Endothelial cell of umbilical vein (primary cell): Measurements from ENCODE around the gene SLC4A11. TPM values are rescaled to one million over a fixed set of nuclear protein-coding genes. Genes with fewer than 3 reads are reported as not detected.

Experiments used
- BruUV-seq: library from RNA; stranded (reverse); fragments of 400-500 nt; replicated peaks from 2 replicates; lab custom pipeline; 2021; lab: Mats Ljungman, UMichigan
- CTCF ChIA-PET: fragments of 300-600, 350-600 bp; sonication (Branson Sonifier 250); formaldehyde crosslinking; loops from one replicate; lab custom pipeline; 2021; ENCODE audit warnings: antibody characterized with exemption, inconsistent platforms; lab: Charles Lee
- POLR2A ChIA-PET: fragments of 300-600, 350-600 bp; sonication (Branson Sonifier 250); formaldehyde crosslinking; loops from one replicate; lab custom pipeline; 2021; ENCODE audit warnings: antibody characterized with exemption, inconsistent platforms; lab: Charles Lee
- DNase-seq: peaks from one replicate; pipeline ENCODE4 v3.0.0-alpha.2; 2011; ENCODE audit warnings: low read depth, low spot score
- FAIRE-seq: peaks from 2 replicates; lab custom pipeline; 2011; peaks lifted over from hg19 to GRCh38; lab: Jason Lieb, UNC
- H2AFZ ChIP-seq: 2 replicates; pipeline ENCODE4 v1.6.0; 2012; ENCODE audit warnings: low read depth, low read length, control low read depth, inconsistent platforms
- H3K27ac ChIP-seq: 2 replicates; pipeline ENCODE4 v1.5.1; 2011; ENCODE audit warnings: low read depth, mild to moderate bottlenecking, control low read depth, low read length, moderate library complexity; ENCODE audit not compliant: insufficient read depth
- H3K27me3 ChIP-seq, 2 experiments: 2 replicates each; pipeline versions ENCODE4 v1.6.0 to v1.6.1; 2011; ENCODE audit warnings: low read length in 2 of 2, mixed read lengths in 1 of 2; ENCODE audit not compliant: control insufficient read depth in 2 of 2, insufficient read depth in 2 of 2
- H3K36me3 ChIP-seq, 2 experiments: 2 replicates in 1 of 2; 3 replicates in 1 of 2; pipeline ENCODE4 v1.5.1; 2011; ENCODE audit warnings: low read length in 2 of 2, mild to moderate bottlenecking in 1 of 2, moderate library complexity in 1 of 2; ENCODE audit not compliant: control insufficient read depth in 2 of 2, insufficient read depth in 2 of 2; ENCODE audit errors: extremely low read depth in 1 of 2
- H3K4me1 ChIP-seq: 3 replicates; pipeline ENCODE4 v1.5.1; 2011; ENCODE audit warnings: mild to moderate bottlenecking, low read length; ENCODE audit not compliant: control insufficient read depth, insufficient read depth; ENCODE audit errors: extremely low read depth
- H3K4me2 ChIP-seq: 2 replicates; pipeline ENCODE4 v1.6.1; 2011; ENCODE audit warnings: low read length, control low read depth, mixed read lengths; ENCODE audit not compliant: insufficient read depth
- H3K4me3 ChIP-seq, 3 experiments: fragments of 200-600 bp in 1 of 3; sonication (generic), shearing (Covaris generic) in 1 of 3; replicated peaks in 1 of 3; 2 replicates each; pipeline ENCODE4 v1.5.1; 2011 to 2016; ENCODE audit warnings: control low read depth in 3 of 3, low read length in 3 of 3, mild to moderate bottlenecking in 2 of 3, inconsistent platforms in 1 of 3, low read depth in 1 of 3, moderate library complexity in 1 of 3; ENCODE audit not compliant: insufficient read depth in 1 of 3
- H3K79me2 ChIP-seq: 2 replicates; pipeline ENCODE4 v1.6.0; 2012; ENCODE audit warnings: low read length, inconsistent platforms; ENCODE audit not compliant: control insufficient read depth, insufficient read depth
- H3K9ac ChIP-seq: replicated peaks from 2 replicates; pipeline ENCODE3; 2011; ENCODE audit warnings: low read length, control low read depth; ENCODE audit not compliant: insufficient read depth; ENCODE audit errors: extremely low read depth
- H3K9me1 ChIP-seq: replicated peaks from 3 replicates; pipeline ENCODE4 v1.6.0; 2011; ENCODE audit warnings: mild to moderate bottlenecking, low read length; ENCODE audit not compliant: control insufficient read depth, insufficient read depth; ENCODE audit errors: extremely low read depth
- H3K9me3 ChIP-seq: replicated peaks from 2 replicates; pipeline ENCODE4 v1.5.1; 2012; ENCODE audit warnings: low read length, inconsistent platforms; ENCODE audit not compliant: control insufficient read depth, insufficient read depth
- H4K20me1 ChIP-seq: replicated peaks from 2 replicates; pipeline ENCODE3; 2011; ENCODE audit warnings: mild to moderate bottlenecking, low read length; ENCODE audit not compliant: control insufficient read depth, insufficient read depth; ENCODE audit errors: extremely low read depth
- EZH2 ChIP-seq: IDR thresholded peaks from 2 replicates; pipeline ENCODE4 v1.6.1; 2012; ENCODE audit warnings: borderline replicate concordance, low read depth, mild to moderate bottlenecking, moderate library complexity, low read length, inconsistent platforms; ENCODE audit not compliant: severe bottlenecking
- FOS ChIP-seq: IDR thresholded peaks from 2 replicates; pipeline ENCODE4 v1.6.1; 2011; ENCODE audit warnings: mild to moderate bottlenecking, low read length, moderate library complexity, borderline replicate concordance; ENCODE audit not compliant: insufficient read depth
- GATA2 ChIP-seq: IDR thresholded peaks from 2 replicates; pipeline ENCODE4 v1.7.0; 2011; ENCODE audit warnings: low read depth, mild to moderate bottlenecking, moderate library complexity, mixed read lengths, low read length; ENCODE audit not compliant: insufficient read length, insufficient read depth
- JUN ChIP-seq: IDR thresholded peaks from 2 replicates; pipeline ENCODE4 v1.6.1; 2011; ENCODE audit warnings: borderline replicate concordance, low read depth; ENCODE audit not compliant: insufficient read length, insufficient read depth
- MYC ChIP-seq: IDR thresholded peaks from one replicate; pipeline ENCODE4 v1.6.1; 2011; ENCODE audit warnings: mild to moderate bottlenecking, low read depth, low read length
- POLR2A ChIP-seq: IDR thresholded peaks from 2 replicates; pipeline ENCODE4 v1.6.1; 2012; ENCODE audit warnings: low read depth, mild to moderate bottlenecking, control low read depth, low read length
- POLR2AphosphoS5 ChIP-seq: IDR thresholded peaks from 2 replicates; pipeline ENCODE4 v1.6.1; 2012; ENCODE audit warnings: low read depth, mild to moderate bottlenecking, control low read depth, low read length, moderate library complexity; ENCODE audit not compliant: insufficient read depth
- dilution Hi-C: fragments of 300-500 bp; cut with MboI; formaldehyde crosslinking; loops from one replicate; pipeline ENCODE4 v1.15.0; 2019; ENCODE audit warnings: low sequenced_read_pairs; ENCODE audit not compliant: extremely low pct_ligation_motif_present
- intact Hi-C: fragments of 100-400 bp; cut with micrococcal nuclease; formaldehyde crosslinking; loops from one replicate; pipeline ENCODE4 v1.10.0; 2022
- polyA plus RNA-seq, 4 experiments: library from polyadenylated mRNA; depleted of rRNA in 3 of 4; stranded (reverse) in 3 of 4; unstranded in 1 of 4; fragments of >200 nt; gene quantifications; 2 replicates each; pipeline versions ENCODE4 v1.2.1 to v1.2.3, GENCODE V29; 2011 to 2012; ENCODE audit warnings: missing spikeins in 1 of 4
- total RNA-seq: library from RNA; stranded (reverse); gene quantifications from 2 replicates; pipeline ENCODE4 v1.2.3, GENCODE V29; 2021
- TF ChIP-seq, protein P1 (sequence below): IDR thresholded peaks from 2 replicates; pipeline ENCODE4 v1.6.1; 2011; ENCODE audit not compliant: insufficient read depth, insufficient read length
- TF ChIP-seq, protein P2 (sequence below), 2 donors: IDR thresholded peaks; 1 replicate in 1 of 2; 2 replicates in 1 of 2; pipeline ENCODE4 v1.5.1; 2011; ENCODE audit warnings: low read length in 2 of 2, mild to moderate bottlenecking in 2 of 2, moderate library complexity in 2 of 2, control low read depth in 1 of 2, inconsistent platforms in 1 of 2, low read depth in 1 of 2; ENCODE audit not compliant: insufficient read depth in 1 of 2; ENCODE audit errors: extremely low read depth in 1 of 2

SLC4A11 gene
- total and polyA plus RNA-seq, 2 donors (not counting 3 experiments of a cell fraction or from before 2014, with no cell fraction given), result 5.7 to 10.2 TPM

DNA sequence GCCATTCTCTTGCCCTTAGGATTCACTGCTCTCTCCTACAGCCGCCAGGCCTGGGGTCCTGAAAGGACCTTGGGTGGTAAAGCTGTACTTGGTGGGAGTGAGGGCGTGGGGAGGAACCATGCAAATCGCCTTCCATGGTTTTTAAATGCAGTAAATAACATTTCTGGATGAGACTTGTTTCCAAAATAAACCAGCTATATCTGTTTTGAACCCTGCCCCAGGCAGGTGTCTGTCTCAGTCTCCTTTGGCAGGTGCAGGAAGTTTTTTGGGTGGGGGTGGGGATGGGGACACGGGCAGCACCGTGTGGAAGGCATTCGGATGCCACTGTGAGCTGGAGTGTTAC is 15.4 kb downstream of the SLC4A11 start:
- H2AFZ ChIP-seq, result no peak overlapping the region
- POLR2A ChIA-PET, result no interaction called here
- H3K79me2 ChIP-seq, result no peaks in the 10 kb centered on the region
- H3K9ac ChIP-seq, result no peak overlapping the region
- no peak overlapping the region for H3K4me2 ChIP-seq
- DNase-seq (no peak), FAIRE-seq (no peak)
- H3K36me3 ChIP-seq, result peaks cover 0 to 5% of the 10 kb centered on the region in 2 experiments
- H4K20me1 ChIP-seq, result no peaks in the 10 kb centered on the region
- no TSS peak for BruUV-seq
- no peaks in the 10 kb centered on the region for H3K4me1 ChIP-seq
- intact Hi-C loops, result no loop called here
- H3K9me1 ChIP-seq, result no peaks in the 10 kb centered on the region
- H3K27ac ChIP-seq, result no peak overlapping the region
- TF ChIP-seq JUN (no peak), POLR2A (no peak), POLR2AphosphoS5 (no peak), GATA2 (no peak), EZH2 (no peak), MYC (no peak), FOS (no peak)
- TF ChIP-seq, protein P1, sequence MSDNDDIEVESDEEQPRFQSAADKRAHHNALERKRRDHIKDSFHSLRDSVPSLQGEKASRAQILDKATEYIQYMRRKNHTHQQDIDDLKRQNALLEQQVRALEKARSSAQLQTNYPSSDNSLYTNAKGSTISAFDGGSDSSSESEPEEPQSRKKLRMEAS, result no peak
- TF ChIP-seq, protein P2, sequence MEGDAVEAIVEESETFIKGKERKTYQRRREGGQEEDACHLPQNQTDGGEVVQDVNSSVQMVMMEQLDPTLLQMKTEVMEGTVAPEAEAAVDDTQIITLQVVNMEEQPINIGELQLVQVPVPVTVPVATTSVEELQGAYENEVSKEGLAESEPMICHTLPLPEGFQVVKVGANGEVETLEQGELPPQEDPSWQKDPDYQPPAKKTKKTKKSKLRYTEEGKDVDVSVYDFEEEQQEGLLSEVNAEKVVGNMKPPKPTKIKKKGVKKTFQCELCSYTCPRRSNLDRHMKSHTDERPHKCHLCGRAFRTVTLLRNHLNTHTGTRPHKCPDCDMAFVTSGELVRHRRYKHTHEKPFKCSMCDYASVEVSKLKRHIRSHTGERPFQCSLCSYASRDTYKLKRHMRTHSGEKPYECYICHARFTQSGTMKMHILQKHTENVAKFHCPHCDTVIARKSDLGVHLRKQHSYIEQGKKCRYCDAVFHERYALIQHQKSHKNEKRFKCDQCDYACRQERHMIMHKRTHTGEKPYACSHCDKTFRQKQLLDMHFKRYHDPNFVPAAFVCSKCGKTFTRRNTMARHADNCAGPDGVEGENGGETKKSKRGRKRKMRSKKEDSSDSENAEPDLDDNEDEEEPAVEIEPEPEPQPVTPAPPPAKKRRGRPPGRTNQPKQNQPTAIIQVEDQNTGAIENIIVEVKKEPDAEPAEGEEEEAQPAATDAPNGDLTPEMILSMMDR (IDR thresholded peaks at IDR 0.05; ENCODE audit: extremely low read depth in 1 of 2, insufficient read depth in 1 of 2, low read depth in 1 of 2, low read length in 2 of 2), result no peak
- H3K27me3 ChIP-seq, result no peaks in the 10 kb centered on the region
- dilution Hi-C loops, result no loop called here
- H3K9me3 ChIP-seq, result no peaks in the 10 kb centered on the region
- CTCF ChIA-PET, result interaction anchor here (1.2 kb wide), 1 partner anchor 53 kb away, joined by 6 read pairs; no protein-coding TSS in a partner anchor
- H3K4me3 ChIP-seq, result no peak overlapping the region
